Iris pigment epithelial cell (primary cell): Measurements from ENCODE around the gene MARVELD1.
"Not testable (repeated sequence)": the region's sequence is repeated elsewhere in the genome, so short reads cannot be mapped to it uniquely, and the experiment has no call there.

Experiments used
- DNase-seq: peaks from one replicate; pipeline ENCODE4 v3.0.0-alpha.2; 2011; ENCODE audit warnings: low read depth

Gene MARVELD1

GRCh38 chr10:97690133-97690532, 23.4 kb upstream of the MARVELD1 start:
- no peak for DNase-seq

- not testable (repeated sequence) for DNase-seq
These were observed 15.4 kb upstream of the MARVELD1 start for GRCh38 chr10:97698072-97698655.

- DNase-seq = peak; percentile 72
These were observed 12.0 kb upstream of the MARVELD1 start for GRCh38 chr10:97701438-97702069.

- DNase-seq = no peak
These were observed 10.0 kb upstream of the MARVELD1 start for GRCh38 chr10:97703398-97704067.

GRCh38 chr10:97704341-97704740, 9.2 kb upstream of the MARVELD1 start:
- no peak for DNase-seq

GRCh38 chr10:97705006-97705670, 8.4 kb upstream of the MARVELD1 start:
- no peak for DNase-seq

GRCh38 chr10:97707134-97707861, 6.2 kb upstream of the MARVELD1 start:
- DNase-seq = no peak

- no peak for DNase-seq
These were observed 5.4 kb upstream of the MARVELD1 start for GRCh38 chr10:97708167-97708566.

- peak; percentile 81 for DNase-seq
These were observed 4.3 kb upstream of the MARVELD1 start for GRCh38 chr10:97708976-97709946.

GRCh38 chr10:97711640-97712572, 1.6 kb upstream of the MARVELD1 start:
- DNase-seq = no peak

- DNase-seq = peak; percentile 78
These were observed 383 bp downstream of the MARVELD1 start for GRCh38 chr10:97713826-97714400.

- peak; percentile 82 for DNase-seq
These were observed 1.1 kb downstream of the MARVELD1 start for GRCh38 chr10:97714401-97715258.

GRCh38 chr10:97715259-97715874, 1.8 kb downstream of the MARVELD1 start:
- no peak for DNase-seq

- DNase-seq = no peak
These were observed 4.1 kb downstream of the MARVELD1 start for GRCh38 chr10:97717627-97718026.

- no peak for DNase-seq
These were observed 4.6 kb downstream of the MARVELD1 start for GRCh38 chr10:97718178-97718577.

GRCh38 chr10:97718659-97719142, 5.2 kb downstream of the MARVELD1 start:
- no peak for DNase-seq

GRCh38 chr10:97719602-97720001, 6.1 kb downstream of the MARVELD1 start:
- DNase-seq = no peak
